ENCODE measurements around the gene FER.

DNA sequence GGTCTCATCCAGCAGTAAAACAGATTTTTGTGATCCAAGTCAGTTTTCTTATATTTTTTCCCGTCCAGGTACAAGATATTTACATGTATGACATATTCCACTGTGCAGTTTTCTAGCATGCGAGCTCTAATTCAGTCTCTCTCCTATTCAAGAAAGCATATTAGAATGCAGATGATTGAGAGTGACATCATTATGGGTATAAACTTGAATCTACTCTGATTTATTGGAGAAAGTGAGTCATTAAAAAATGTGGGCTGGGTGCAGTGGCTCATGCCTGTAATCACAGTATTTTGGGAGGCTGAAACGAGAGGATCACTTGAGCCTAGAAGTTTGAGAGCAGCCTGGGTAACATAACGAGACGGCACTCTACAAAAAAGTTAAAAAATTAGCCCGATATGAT lies 6.2 kb downstream of the FER start:
- TF ChIP-seq, protein P1, sequence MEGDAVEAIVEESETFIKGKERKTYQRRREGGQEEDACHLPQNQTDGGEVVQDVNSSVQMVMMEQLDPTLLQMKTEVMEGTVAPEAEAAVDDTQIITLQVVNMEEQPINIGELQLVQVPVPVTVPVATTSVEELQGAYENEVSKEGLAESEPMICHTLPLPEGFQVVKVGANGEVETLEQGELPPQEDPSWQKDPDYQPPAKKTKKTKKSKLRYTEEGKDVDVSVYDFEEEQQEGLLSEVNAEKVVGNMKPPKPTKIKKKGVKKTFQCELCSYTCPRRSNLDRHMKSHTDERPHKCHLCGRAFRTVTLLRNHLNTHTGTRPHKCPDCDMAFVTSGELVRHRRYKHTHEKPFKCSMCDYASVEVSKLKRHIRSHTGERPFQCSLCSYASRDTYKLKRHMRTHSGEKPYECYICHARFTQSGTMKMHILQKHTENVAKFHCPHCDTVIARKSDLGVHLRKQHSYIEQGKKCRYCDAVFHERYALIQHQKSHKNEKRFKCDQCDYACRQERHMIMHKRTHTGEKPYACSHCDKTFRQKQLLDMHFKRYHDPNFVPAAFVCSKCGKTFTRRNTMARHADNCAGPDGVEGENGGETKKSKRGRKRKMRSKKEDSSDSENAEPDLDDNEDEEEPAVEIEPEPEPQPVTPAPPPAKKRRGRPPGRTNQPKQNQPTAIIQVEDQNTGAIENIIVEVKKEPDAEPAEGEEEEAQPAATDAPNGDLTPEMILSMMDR (IDR thresholded peaks at IDR 0.05): no peak
- TF ChIP-seq POLR2AphosphoS5 (IDR thresholded peaks at IDR 0.05; ENCODE audit: low read depth, low read length) (no peak), TCF7L2 (IDR thresholded peaks at IDR 0.05; ENCODE audit: low read depth, low read length) (no peak), SIN3A (IDR thresholded peaks at IDR 0.05; ENCODE audit: borderline replicate concordance, insufficient read depth, low read depth, low read length) (no peak)
- TF ChIP-seq, protein P2, sequence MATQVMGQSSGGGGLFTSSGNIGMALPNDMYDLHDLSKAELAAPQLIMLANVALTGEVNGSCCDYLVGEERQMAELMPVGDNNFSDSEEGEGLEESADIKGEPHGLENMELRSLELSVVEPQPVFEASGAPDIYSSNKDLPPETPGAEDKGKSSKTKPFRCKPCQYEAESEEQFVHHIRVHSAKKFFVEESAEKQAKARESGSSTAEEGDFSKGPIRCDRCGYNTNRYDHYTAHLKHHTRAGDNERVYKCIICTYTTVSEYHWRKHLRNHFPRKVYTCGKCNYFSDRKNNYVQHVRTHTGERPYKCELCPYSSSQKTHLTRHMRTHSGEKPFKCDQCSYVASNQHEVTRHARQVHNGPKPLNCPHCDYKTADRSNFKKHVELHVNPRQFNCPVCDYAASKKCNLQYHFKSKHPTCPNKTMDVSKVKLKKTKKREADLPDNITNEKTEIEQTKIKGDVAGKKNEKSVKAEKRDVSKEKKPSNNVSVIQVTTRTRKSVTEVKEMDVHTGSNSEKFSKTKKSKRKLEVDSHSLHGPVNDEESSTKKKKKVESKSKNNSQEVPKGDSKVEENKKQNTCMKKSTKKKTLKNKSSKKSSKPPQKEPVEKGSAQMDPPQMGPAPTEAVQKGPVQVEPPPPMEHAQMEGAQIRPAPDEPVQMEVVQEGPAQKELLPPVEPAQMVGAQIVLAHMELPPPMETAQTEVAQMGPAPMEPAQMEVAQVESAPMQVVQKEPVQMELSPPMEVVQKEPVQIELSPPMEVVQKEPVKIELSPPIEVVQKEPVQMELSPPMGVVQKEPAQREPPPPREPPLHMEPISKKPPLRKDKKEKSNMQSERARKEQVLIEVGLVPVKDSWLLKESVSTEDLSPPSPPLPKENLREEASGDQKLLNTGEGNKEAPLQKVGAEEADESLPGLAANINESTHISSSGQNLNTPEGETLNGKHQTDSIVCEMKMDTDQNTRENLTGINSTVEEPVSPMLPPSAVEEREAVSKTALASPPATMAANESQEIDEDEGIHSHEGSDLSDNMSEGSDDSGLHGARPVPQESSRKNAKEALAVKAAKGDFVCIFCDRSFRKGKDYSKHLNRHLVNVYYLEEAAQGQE (IDR thresholded peaks at IDR 0.05; ENCODE audit: insufficient read depth in 1 of 2, low read depth in 2 of 2, low read length in 1 of 2): no peak

All from Panc1 (cell line).